ENCODE data around the gene PPP1R3D.

PPP1R3D gene

GRCh38 chr20:59948212-59948611 is 8.1 kb upstream of the PPP1R3D start:
- DNase-seq: no peak

- DNase-seq: no peak
These were observed 7.3 kb upstream of the PPP1R3D start for GRCh38 chr20:59947376-59947775.

GRCh38 chr20:59945731-59946130 is 5.6 kb upstream of the PPP1R3D start:
- DNase-seq: no peak

- no peak for DNase-seq
These were observed 5.1 kb upstream of the PPP1R3D start for GRCh38 chr20:59945175-59945574.

- no peak for DNase-seq
These were observed 4.6 kb upstream of the PPP1R3D start for GRCh38 chr20:59944726-59945125.

- DNase-seq: no peak
These were observed 2.1 kb upstream of the PPP1R3D start for GRCh38 chr20:59942245-59942644.

- DNase-seq: no peak
These were observed 820 bp upstream of the PPP1R3D start for GRCh38 chr20:59940956-59941294.

GRCh38 chr20:59939879-59940128 is 301 bp downstream of the PPP1R3D start:
- no peak for DNase-seq

GRCh38 chr20:59939052-59939878 is 840 bp downstream of the PPP1R3D start:
- DNase-seq: no peak

GRCh38 chr20:59938696-59939051 is 1.4 kb downstream of the PPP1R3D start:
- DNase-seq: no peak

GRCh38 chr20:59938221-59938620 is 1.9 kb downstream of the PPP1R3D start:
- no peak for DNase-seq

- DNase-seq: no peak
These were observed 3.0 kb downstream of the PPP1R3D start for GRCh38 chr20:59937150-59937549.

- DNase-seq: no peak
These were observed 3.7 kb downstream of the PPP1R3D start for GRCh38 chr20:59936409-59936808.

GRCh38 chr20:59935457-59936185 is 4.5 kb downstream of the PPP1R3D start:
- no peak for DNase-seq

- DNase-seq: peak; percentile 80
These were observed 6.1 kb downstream of the PPP1R3D start for GRCh38 chr20:59933849-59934585.

GRCh38 chr20:59933296-59933848 is 6.7 kb downstream of the PPP1R3D start, which contains the start of gene SYCP2:
SYCP2 (minus strand) TSS chr20:59933637; CDS start chr20:59922413, 11,224 bp downstream.
- DNase-seq: peak; percentile 56

- no peak for DNase-seq
These were observed 7.3 kb downstream of the PPP1R3D start for GRCh38 chr20:59932616-59933295.

- DNase-seq: no peak
These were observed 8.4 kb downstream of the PPP1R3D start for GRCh38 chr20:59931511-59932312.

- no peak for DNase-seq
These were observed 14.2 kb downstream of the PPP1R3D start for GRCh38 chr20:59925899-59926298.

GRCh38 chr20:59925359-59925758 is 14.7 kb downstream of the PPP1R3D start:
- DNase-seq: no peak

GRCh38 chr20:59923514-59923913 is 16.6 kb downstream of the PPP1R3D start:
- DNase-seq: no peak

GRCh38 chr20:59920944-59921343 is 19.2 kb downstream of the PPP1R3D start:
- DNase-seq: no peak

All from NCI-H82 (cell line).